ENCODE data around the gene EDA.

Gene EDA

DNA sequence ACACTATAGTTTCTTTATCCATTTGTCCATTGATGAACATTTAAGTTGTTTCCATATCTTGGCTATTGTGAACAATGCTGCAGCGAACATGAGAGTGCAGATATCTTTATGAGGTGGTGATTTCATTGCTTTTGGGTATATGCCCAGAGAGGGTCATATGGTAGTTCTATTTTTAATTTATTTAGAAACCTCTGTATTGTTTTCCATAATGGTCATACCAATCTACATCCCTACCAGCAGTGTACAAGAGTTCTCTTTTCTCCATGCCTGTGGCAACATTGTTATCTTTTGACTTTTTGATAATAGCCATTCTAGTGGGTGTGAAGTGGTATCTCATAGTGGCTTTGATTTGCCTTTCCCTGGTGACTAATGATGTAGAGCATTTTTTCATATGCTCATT is 48.8 kb downstream of the EDA start:
- no peaks in the 10 kb centered on the region for H3K9me3 ChIP-seq (ENCODE audit: control insufficient read depth, low read length)
- no peaks in the 10 kb centered on the region for H3K27me3 ChIP-seq (ENCODE audit: control insufficient read depth, insufficient read depth, low read length)
- no peaks in the 10 kb centered on the region for H3K36me3 ChIP-seq (ENCODE audit: control insufficient read depth, insufficient read depth, low read length)
- no peak overlapping the region for H3K27ac ChIP-seq
- H3K79me2 ChIP-seq = no peaks in the 10 kb centered on the region
- no peaks in the 10 kb centered on the region for H3K4me1 ChIP-seq
- H3K9ac ChIP-seq = no peak overlapping the region
- H3K4me2 ChIP-seq (ENCODE audit: low read length) = no peak overlapping the region
- H3K4me3 ChIP-seq (ENCODE audit: low read depth, low read length) = no peak overlapping the region
- no peak overlapping the region for H2AFZ ChIP-seq
- TF ChIP-seq, protein P1, sequence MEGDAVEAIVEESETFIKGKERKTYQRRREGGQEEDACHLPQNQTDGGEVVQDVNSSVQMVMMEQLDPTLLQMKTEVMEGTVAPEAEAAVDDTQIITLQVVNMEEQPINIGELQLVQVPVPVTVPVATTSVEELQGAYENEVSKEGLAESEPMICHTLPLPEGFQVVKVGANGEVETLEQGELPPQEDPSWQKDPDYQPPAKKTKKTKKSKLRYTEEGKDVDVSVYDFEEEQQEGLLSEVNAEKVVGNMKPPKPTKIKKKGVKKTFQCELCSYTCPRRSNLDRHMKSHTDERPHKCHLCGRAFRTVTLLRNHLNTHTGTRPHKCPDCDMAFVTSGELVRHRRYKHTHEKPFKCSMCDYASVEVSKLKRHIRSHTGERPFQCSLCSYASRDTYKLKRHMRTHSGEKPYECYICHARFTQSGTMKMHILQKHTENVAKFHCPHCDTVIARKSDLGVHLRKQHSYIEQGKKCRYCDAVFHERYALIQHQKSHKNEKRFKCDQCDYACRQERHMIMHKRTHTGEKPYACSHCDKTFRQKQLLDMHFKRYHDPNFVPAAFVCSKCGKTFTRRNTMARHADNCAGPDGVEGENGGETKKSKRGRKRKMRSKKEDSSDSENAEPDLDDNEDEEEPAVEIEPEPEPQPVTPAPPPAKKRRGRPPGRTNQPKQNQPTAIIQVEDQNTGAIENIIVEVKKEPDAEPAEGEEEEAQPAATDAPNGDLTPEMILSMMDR (IDR thresholded peaks at IDR 0.05) = no peak

DNA sequence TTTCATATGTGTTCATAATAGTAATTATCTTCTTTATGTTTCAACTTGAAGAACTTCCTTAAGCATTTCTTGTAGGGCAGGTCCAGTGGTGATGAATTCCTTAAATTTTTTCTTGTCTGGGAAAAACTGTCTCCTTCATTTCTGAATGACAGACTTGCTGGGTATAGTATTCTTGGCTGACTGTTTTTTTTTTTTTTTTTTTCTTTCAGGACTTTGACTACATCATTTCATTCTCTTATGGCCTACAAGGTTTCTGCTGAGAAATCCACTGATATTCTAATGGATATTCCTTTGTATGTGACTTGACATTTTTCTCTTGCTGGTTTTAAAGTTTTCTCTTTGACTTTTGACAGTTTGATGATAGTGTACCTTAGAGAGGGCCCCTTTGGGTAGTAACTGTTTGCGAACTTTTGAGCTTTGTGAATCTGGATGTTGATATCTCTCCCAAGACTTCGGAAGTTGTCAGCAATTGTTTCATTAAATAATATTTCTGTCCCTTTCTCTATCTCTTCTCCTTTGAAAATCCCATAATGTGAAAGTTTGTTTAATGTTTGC is 54.2 kb downstream of the EDA start:
- peaks cover 15% of the 10 kb centered on the region for H3K79me2 ChIP-seq
- H3K27ac ChIP-seq = no peak overlapping the region
- H3K9ac ChIP-seq = no peak overlapping the region
- TF ChIP-seq, protein P1 (IDR thresholded peaks at IDR 0.05) = no peak
- no peak overlapping the region for H2AFZ ChIP-seq
- no peak overlapping the region for H3K4me2 ChIP-seq (ENCODE audit: low read length)
- no peak overlapping the region for H3K4me3 ChIP-seq (ENCODE audit: low read depth, low read length)
- no peaks in the 10 kb centered on the region for H3K27me3 ChIP-seq (ENCODE audit: control insufficient read depth, insufficient read depth, low read length)
- H3K36me3 ChIP-seq (ENCODE audit: control insufficient read depth, insufficient read depth, low read length) = no peaks in the 10 kb centered on the region
- no peaks in the 10 kb centered on the region for H3K4me1 ChIP-seq
- no peaks in the 10 kb centered on the region for H3K9me3 ChIP-seq (ENCODE audit: control insufficient read depth, low read length)

DNA sequence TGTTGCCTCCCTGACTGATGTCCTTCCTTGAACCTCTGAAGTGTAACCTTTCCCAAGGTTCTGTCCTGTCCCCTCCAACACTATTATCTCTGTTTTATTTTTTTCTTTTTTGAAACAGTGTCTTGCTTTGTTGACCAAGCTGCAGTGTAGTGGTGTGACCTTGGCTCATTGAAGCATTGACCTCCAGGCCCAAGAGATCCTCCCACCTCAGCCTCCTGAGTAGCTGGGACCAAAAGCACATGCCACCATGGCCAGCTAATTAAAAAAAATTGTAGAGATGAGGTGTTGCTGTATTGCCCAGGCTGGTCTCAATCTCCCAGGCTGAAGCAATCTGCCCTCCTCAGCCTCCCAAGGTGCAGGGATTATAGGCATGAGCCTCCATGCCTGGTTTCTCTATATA is 59.0 kb downstream of the EDA start:
- TF ChIP-seq, protein P1 (IDR thresholded peaks at IDR 0.05) = no peak
- H3K27me3 ChIP-seq (ENCODE audit: control insufficient read depth, insufficient read depth, low read length) = no peaks in the 10 kb centered on the region
- no peaks in the 10 kb centered on the region for H3K9me3 ChIP-seq (ENCODE audit: control insufficient read depth, low read length)
- no peak overlapping the region for H3K4me2 ChIP-seq (ENCODE audit: low read length)
- no peak overlapping the region for H3K27ac ChIP-seq
- H3K4me3 ChIP-seq (ENCODE audit: low read depth, low read length) = no peak overlapping the region
- no peak overlapping the region for H2AFZ ChIP-seq
- peaks cover 16% of the 10 kb centered on the region for H3K79me2 ChIP-seq
- no peak overlapping the region for H3K9ac ChIP-seq
- H3K36me3 ChIP-seq (ENCODE audit: control insufficient read depth, insufficient read depth, low read length) = no peaks in the 10 kb centered on the region
- no peaks in the 10 kb centered on the region for H3K4me1 ChIP-seq

DNA sequence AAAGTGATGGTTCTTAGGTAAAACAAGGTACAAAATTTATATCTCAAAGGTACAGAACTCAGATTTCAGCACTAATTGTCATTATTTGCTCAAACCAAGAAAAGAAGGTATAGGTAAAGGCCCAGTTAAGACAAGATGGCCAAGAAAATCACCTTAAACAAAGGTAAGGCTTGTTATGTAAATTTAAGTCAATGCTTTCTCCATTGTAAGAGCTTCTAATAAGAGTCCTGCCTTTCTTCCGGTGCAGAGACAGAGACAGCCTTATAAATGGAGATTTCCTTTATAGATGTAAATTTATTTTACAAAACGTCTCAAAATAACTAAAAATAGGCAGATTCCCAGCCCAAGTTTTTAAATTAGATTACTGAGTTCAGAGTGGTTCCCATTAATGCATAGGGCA is 89.9 kb downstream of the EDA start:
- TF ChIP-seq, protein P1 (IDR thresholded peaks at IDR 0.05) = no peak

DNA sequence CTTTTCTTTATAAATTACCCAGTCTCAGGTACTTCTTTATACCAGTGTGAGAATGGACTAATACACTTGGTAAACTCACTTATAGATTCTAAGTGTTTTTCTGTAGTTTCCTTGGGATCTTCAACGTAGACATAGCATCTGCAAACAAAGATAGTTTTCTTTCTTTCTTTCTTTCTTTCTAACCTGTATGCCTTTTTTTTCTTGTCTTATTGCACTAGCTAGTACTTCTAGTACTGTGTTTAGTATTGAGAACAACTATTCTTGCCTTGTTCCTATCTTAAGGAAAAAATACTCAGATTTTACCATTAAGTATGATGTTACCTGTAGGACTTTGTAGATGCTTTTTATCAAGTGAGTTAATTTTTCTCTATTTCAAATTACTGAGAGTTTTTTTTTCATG is 102.2 kb downstream of the EDA start:
- Histone ChIP-seq H3K27ac (no peak overlapping the region), H3K9ac (no peak overlapping the region), H3K4me2 (ENCODE audit: low read length) (no peak overlapping the region), H3K27me3 (ENCODE audit: control insufficient read depth, insufficient read depth, low read length) (no peaks in the 10 kb centered on the region), H2AFZ (no peak overlapping the region), H3K79me2 (no peaks in the 10 kb centered on the region), H3K4me3 (ENCODE audit: low read depth, low read length) (no peak overlapping the region), H3K36me3 (ENCODE audit: control insufficient read depth, insufficient read depth, low read length) (no peaks in the 10 kb centered on the region), H3K9me3 (ENCODE audit: control insufficient read depth, low read length) (no peaks in the 10 kb centered on the region), H3K4me1 (no peaks in the 10 kb centered on the region)
- TF ChIP-seq, protein P1 (IDR thresholded peaks at IDR 0.05) = no peak

More for the DNA sequence above, 89.9 kb downstream of the EDA start:
- Histone ChIP-seq H3K27me3 (ENCODE audit: control insufficient read depth, insufficient read depth, low read length) (no peaks in the 10 kb centered on the region), H3K79me2 (no peaks in the 10 kb centered on the region), H3K9ac (no peak overlapping the region), H3K4me2 (ENCODE audit: low read length) (no peak overlapping the region), H2AFZ (no peak overlapping the region), H3K27ac (no peak overlapping the region), H3K4me1 (no peaks in the 10 kb centered on the region), H3K36me3 (ENCODE audit: control insufficient read depth, insufficient read depth, low read length) (no peaks in the 10 kb centered on the region), H3K9me3 (ENCODE audit: control insufficient read depth, low read length) (no peaks in the 10 kb centered on the region), H3K4me3 (ENCODE audit: low read depth, low read length) (no peak overlapping the region)
